Astrocyte (in vitro differentiated cells and primary cell): ENCODE results near the gene ACTG2. TPM values are rescaled to one million over a fixed set of nuclear protein-coding genes. Genes with fewer than 3 reads are reported as not detected.

Experiments
- DNase-seq: peaks from one replicate; pipeline ENCODE4 v3.0.0-alpha.2; 2010; ENCODE audit warnings: low read depth
- FAIRE-seq: peaks from 2 replicates; lab custom pipeline; 2011; peaks lifted over from hg19 to GRCh38; lab: Jason Lieb, UNC
- H2AFZ ChIP-seq: 2 replicates; pipeline ENCODE4 v1.6.0; 2012; ENCODE audit warnings: low read depth, low read length, inconsistent platforms
- H3K27ac ChIP-seq: 2 replicates; pipeline ENCODE4 v1.5.1; 2011; ENCODE audit warnings: low read depth, low read length, inconsistent platforms
- H3K27me3 ChIP-seq: 2 replicates; pipeline ENCODE4 v1.6.0; 2011; ENCODE audit warnings: low read length, inconsistent platforms; ENCODE audit not compliant: insufficient read depth
- H3K36me3 ChIP-seq: 2 replicates; pipeline ENCODE4 v1.5.1; 2011; ENCODE audit warnings: low read length, inconsistent platforms; ENCODE audit not compliant: insufficient read depth
- H3K4me1 ChIP-seq: 2 replicates; pipeline ENCODE4 v1.5.1; 2011; ENCODE audit warnings: low read length, inconsistent platforms; ENCODE audit not compliant: insufficient read depth
- H3K4me2 ChIP-seq: 2 replicates; pipeline ENCODE4 v1.6.0; 2012; ENCODE audit warnings: low read length, inconsistent platforms
- H3K4me3 ChIP-seq: 2 replicates; pipeline ENCODE4 v1.5.1; 2011; ENCODE audit warnings: low read depth, mild to moderate bottlenecking, low read length, inconsistent platforms; ENCODE audit not compliant: insufficient read depth
- H3K79me2 ChIP-seq: 2 replicates; pipeline ENCODE4 v1.6.0; 2012; ENCODE audit warnings: mild to moderate bottlenecking, low read length, inconsistent platforms; ENCODE audit not compliant: insufficient read depth
- H3K9ac ChIP-seq: 2 replicates; pipeline ENCODE4 v1.6.0; 2012; ENCODE audit warnings: mild to moderate bottlenecking, low read length, inconsistent platforms
- H3K9me3 ChIP-seq: 2 replicates; pipeline ENCODE4 v1.5.1; 2012; ENCODE audit warnings: low read depth, mild to moderate bottlenecking, low read length, inconsistent platforms; ENCODE audit not compliant: insufficient read depth
- H4K20me1 ChIP-seq: 2 replicates; pipeline ENCODE4 v1.6.0; 2012; ENCODE audit warnings: low read length, inconsistent platforms; ENCODE audit not compliant: insufficient read depth
- H3K27ac Mint-ChIP-seq: one replicate; pipeline ENCODE4 v1.8.0; 2021; ENCODE audit warnings: mild to moderate bottlenecking, mixed read lengths; ENCODE audit not compliant: unreplicated experiment
- H3K27me3 Mint-ChIP-seq: one replicate; pipeline ENCODE4 v1.8.0; 2021; ENCODE audit warnings: low read depth, mixed read lengths; ENCODE audit not compliant: unreplicated experiment
- H3K36me3 Mint-ChIP-seq: one replicate; pipeline ENCODE4 v1.8.0; 2021; ENCODE audit warnings: low read depth, mixed read lengths; ENCODE audit not compliant: unreplicated experiment
- H3K4me1 Mint-ChIP-seq: one replicate; pipeline ENCODE4 v1.8.0; 2021; ENCODE audit warnings: low read depth, mixed read lengths; ENCODE audit not compliant: unreplicated experiment
- H3K4me3 Mint-ChIP-seq: one replicate; pipeline ENCODE4 v1.8.0; 2021; ENCODE audit warnings: mild to moderate bottlenecking, moderate library complexity, mixed read lengths; ENCODE audit not compliant: unreplicated experiment
- H3K9me3 Mint-ChIP-seq: one replicate; pipeline ENCODE4 v1.8.0; 2021; ENCODE audit warnings: mild to moderate bottlenecking, mixed read lengths; ENCODE audit not compliant: unreplicated experiment
- EZH2 ChIP-seq: IDR thresholded peaks from 2 replicates; pipeline ENCODE4 v1.6.1; 2012; ENCODE audit warnings: mild to moderate bottlenecking, low read length, inconsistent platforms; ENCODE audit not compliant: insufficient read depth
- total RNA-seq: library from RNA; stranded (reverse); gene quantifications from 2 replicates; pipeline ENCODE4 v1.2.1, GENCODE V29; 2021
- TF ChIP-seq, protein P1 (sequence below): IDR thresholded peaks from 2 replicates; pipeline ENCODE4 v1.5.1; 2011; ENCODE audit warnings: low read depth, mild to moderate bottlenecking, inconsistent platforms, low read length, moderate library complexity; ENCODE audit not compliant: insufficient read depth

The ACTG2 gene
- total RNA-seq, 1 donor from 2014 or later, result 298 TPM

DNA sequence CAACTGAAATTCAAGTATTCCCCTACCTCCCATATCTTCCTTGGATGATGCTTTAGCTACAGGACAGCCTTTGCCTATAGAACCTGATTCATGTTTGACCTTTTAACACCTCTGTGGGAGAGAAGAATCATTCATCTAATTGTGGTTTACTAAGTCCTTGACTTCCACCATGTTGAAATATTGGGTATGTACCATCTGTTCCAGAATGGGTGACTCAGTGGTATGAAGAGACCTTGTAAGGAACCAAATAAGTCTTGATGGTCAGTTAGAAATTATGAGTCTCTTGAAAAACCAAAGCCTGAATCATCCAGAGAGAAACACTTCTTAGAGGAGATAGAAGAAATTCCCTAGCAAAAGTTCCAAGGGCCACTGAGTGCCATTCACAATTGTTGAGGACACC lies 36.6 kb upstream of the ACTG2 start:
- Mint-ChIP-seq H3K4me1 (peaks cover 32% of the 10 kb centered on the region), H3K27me3 (no peaks in the 10 kb centered on the region), H3K36me3 (peaks cover 32% of the 10 kb centered on the region), H3K9me3 (no peaks in the 10 kb centered on the region), H3K4me3 (no peak overlapping the region), H3K27ac (peak overlapping the region; percentile 30)
- H3K4me1 ChIP-seq, result peaks cover 21% of the 10 kb centered on the region
- H3K9ac ChIP-seq, result no peak overlapping the region
- H4K20me1 ChIP-seq, result peaks cover 5% of the 10 kb centered on the region
- no peaks in the 10 kb centered on the region for H3K9me3 ChIP-seq
- TF ChIP-seq, protein P1, sequence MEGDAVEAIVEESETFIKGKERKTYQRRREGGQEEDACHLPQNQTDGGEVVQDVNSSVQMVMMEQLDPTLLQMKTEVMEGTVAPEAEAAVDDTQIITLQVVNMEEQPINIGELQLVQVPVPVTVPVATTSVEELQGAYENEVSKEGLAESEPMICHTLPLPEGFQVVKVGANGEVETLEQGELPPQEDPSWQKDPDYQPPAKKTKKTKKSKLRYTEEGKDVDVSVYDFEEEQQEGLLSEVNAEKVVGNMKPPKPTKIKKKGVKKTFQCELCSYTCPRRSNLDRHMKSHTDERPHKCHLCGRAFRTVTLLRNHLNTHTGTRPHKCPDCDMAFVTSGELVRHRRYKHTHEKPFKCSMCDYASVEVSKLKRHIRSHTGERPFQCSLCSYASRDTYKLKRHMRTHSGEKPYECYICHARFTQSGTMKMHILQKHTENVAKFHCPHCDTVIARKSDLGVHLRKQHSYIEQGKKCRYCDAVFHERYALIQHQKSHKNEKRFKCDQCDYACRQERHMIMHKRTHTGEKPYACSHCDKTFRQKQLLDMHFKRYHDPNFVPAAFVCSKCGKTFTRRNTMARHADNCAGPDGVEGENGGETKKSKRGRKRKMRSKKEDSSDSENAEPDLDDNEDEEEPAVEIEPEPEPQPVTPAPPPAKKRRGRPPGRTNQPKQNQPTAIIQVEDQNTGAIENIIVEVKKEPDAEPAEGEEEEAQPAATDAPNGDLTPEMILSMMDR, result no peak
- TF ChIP-seq EZH2, result no peak
- H3K4me3 ChIP-seq, result no peak overlapping the region
- no peak overlapping the region for H3K4me2 ChIP-seq
- peak overlapping the region; percentile 37 for H3K27ac ChIP-seq
- peak; percentile 98 for DNase-seq
- peak; percentile 13 for FAIRE-seq
- no peaks in the 10 kb centered on the region for H3K27me3 ChIP-seq
- no peak overlapping the region for H2AFZ ChIP-seq
- H3K79me2 ChIP-seq, result no peaks in the 10 kb centered on the region
- peaks cover 15% of the 10 kb centered on the region for H3K36me3 ChIP-seq

DNA sequence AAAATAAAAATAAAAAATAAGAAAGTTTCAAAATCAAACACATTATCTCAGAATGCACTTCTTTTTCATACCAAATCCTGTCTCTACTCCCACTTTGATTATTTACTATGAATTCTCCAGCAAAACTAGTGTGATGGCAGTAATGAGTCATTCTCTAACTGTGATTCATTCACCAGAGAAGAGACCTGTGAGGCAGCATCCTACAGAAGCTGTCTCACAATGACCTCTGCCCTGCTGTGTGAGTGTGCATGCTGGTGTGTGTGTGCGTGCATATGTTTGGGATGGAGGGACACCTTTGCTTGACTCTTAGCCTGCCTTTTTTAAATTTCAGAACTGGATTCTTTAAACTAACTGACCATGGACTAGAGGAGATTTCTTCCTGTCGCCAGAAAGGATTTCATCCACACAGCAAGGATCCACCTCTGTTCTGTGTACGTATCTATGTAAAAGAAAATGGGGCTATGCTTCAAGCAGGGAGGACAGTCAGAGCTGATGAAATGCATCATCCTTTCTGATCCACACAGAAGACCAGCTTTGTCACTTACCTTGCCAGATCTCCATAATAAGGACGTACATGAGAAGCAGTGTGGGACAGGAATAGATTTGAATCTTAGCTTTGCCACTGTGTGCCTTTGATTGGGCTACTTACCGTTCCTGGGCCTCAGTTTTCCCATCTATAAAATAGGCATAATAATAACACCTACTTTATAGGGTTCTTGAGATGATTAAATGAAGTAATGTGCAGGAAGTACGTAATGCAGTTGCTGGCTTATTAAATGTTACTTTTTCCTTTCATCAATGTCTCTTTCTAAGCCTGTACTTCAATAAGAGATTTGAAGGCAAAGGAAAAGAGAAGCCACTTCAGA lies 32.9 kb upstream of the ACTG2 start:
- Histone ChIP-seq H3K9ac (no peak overlapping the region), H3K79me2 (no peaks in the 10 kb centered on the region), H3K27ac (peak overlapping the region; percentile 4), H2AFZ (no peak overlapping the region), H4K20me1 (peaks cover 5% of the 10 kb centered on the region), H3K4me2 (no peak overlapping the region), H3K4me3 (no peak overlapping the region), H3K4me1 (peaks cover 16% of the 10 kb centered on the region), H3K27me3 (no peaks in the 10 kb centered on the region), H3K36me3 (peaks cover 23% of the 10 kb centered on the region), H3K9me3 (no peaks in the 10 kb centered on the region)
- peaks cover 32% of the 10 kb centered on the region for H3K4me1 Mint-ChIP-seq
- H3K27me3 Mint-ChIP-seq, result no peaks in the 10 kb centered on the region
- peak; percentile 89 for DNase-seq
- H3K27ac Mint-ChIP-seq, result peak overlapping the region; percentile 20
- peaks cover 34% of the 10 kb centered on the region for H3K36me3 Mint-ChIP-seq
- H3K4me3 Mint-ChIP-seq, result peak overlapping the region; percentile 62
- FAIRE-seq, result peak; percentile 85
- H3K9me3 Mint-ChIP-seq, result no peaks in the 10 kb centered on the region
- TF ChIP-seq, protein P1, result no peak
- TF ChIP-seq EZH2, result no peak

DNA sequence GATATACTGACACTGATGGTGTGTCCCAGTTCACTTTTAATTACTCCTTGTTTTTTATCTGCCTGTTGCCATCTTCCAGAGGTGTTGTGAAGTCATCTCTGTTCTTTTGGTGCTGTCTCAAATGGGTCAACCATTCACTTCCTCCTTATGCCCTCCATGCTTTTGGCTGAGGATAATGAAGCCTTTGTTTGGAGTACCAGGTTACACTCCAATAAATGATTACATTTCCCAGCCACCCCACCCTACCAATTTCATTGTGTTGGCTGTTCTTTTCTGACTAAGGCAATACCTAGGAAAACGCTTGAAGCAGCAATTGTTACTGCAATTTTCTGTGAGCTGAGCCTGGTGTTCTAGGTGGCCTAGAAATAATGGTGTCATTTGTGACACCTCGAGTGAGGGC lies 29.8 kb upstream of the ACTG2 start:
- TF ChIP-seq, protein P1, result no peak
- TF ChIP-seq EZH2, result no peak
- Histone ChIP-seq H3K36me3 (peaks cover 23% of the 10 kb centered on the region), H3K9ac (no peak overlapping the region), H3K4me1 (peaks cover 8% of the 10 kb centered on the region), H3K79me2 (no peaks in the 10 kb centered on the region), H3K9me3 (no peaks in the 10 kb centered on the region), H3K27ac (no peak overlapping the region), H3K27me3 (no peaks in the 10 kb centered on the region), H2AFZ (no peak overlapping the region), H3K4me3 (no peak overlapping the region), H4K20me1 (peaks cover 5% of the 10 kb centered on the region), H3K4me2 (no peak overlapping the region)
- no peaks in the 10 kb centered on the region for H3K27me3 Mint-ChIP-seq
- no peak overlapping the region for H3K27ac Mint-ChIP-seq
- no peak overlapping the region for H3K4me3 Mint-ChIP-seq
- DNase-seq, result no peak
- peaks cover 28% of the 10 kb centered on the region for H3K36me3 Mint-ChIP-seq
- no peak for FAIRE-seq
- no peaks in the 10 kb centered on the region for H3K9me3 Mint-ChIP-seq
- peaks cover 18% of the 10 kb centered on the region for H3K4me1 Mint-ChIP-seq
